ENCODE data around the gene MEN1.

DNA sequence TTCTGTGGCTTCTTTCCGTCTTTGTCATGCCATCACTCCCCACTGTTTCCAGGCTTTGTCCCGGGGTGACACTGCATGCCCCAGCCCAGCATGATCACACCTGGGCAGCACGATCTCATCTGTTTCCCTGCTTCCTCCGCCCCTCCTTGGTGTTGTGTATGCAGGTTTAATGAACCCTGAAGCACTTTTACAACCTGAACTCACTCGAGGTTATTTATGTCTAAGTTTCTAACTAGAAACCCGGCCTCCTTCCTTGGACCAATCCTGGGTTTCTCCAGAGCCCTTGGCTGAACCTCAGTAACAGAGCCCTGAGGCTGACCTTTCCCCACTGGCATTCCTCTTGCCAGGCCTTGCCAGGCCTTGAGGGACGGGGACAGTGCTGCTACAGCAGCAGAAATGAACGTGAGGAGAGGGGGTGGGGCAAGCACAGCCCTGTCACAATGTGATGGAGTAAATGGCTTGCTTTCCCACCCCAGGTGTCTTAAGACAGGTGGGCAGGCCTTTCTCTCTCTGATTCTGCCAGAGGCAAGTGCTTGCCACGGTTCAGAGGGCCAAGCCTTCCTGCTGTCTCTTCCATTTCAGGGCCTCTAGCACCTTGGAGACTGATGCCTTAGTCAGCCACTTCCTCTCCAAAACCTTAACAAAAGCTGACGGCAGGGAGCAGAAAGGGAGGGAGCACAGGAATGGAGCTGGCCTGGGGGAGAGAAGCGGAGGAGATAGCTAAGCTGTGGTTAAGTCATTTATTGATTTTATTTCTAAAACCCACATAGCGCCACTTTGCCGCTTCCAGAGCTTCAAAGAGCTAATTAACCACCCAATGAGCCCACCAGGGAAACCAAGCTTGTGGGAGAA lies 47.5 kb downstream of the MEN1 start:
- TF ChIP-seq, protein P1, sequence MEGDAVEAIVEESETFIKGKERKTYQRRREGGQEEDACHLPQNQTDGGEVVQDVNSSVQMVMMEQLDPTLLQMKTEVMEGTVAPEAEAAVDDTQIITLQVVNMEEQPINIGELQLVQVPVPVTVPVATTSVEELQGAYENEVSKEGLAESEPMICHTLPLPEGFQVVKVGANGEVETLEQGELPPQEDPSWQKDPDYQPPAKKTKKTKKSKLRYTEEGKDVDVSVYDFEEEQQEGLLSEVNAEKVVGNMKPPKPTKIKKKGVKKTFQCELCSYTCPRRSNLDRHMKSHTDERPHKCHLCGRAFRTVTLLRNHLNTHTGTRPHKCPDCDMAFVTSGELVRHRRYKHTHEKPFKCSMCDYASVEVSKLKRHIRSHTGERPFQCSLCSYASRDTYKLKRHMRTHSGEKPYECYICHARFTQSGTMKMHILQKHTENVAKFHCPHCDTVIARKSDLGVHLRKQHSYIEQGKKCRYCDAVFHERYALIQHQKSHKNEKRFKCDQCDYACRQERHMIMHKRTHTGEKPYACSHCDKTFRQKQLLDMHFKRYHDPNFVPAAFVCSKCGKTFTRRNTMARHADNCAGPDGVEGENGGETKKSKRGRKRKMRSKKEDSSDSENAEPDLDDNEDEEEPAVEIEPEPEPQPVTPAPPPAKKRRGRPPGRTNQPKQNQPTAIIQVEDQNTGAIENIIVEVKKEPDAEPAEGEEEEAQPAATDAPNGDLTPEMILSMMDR (conservative IDR thresholded peaks at IDR 0.05; ENCODE audit: low read length), result no peak
- no peak for TF ChIP-seq EZH2phosphoT487 (IDR thresholded peaks at IDR 0.05; ENCODE audit: borderline replicate concordance, low read depth, low read length)

All from OCI-LY7 (cell line).